GM19193 (cell line): ENCODE measurements around the gene NAXD.

ENCODE experiments used
- POLR2A ChIP-seq: IDR thresholded peaks from 4 replicates; pipeline ENCODE4 v1.6.1; 2011; ENCODE audit not compliant: insufficient read depth, insufficient read length; ENCODE audit errors: extremely low read depth

Gene NAXD

GRCh38 chr13:110661256-110661655, 45.9 kb downstream of the NAXD start:
- no peak for TF ChIP-seq POLR2A

- no peak for TF ChIP-seq POLR2A
Measured at GRCh38 chr13:110662091-110662490, 46.7 kb downstream of the NAXD start.

- no peak for TF ChIP-seq POLR2A
Measured at GRCh38 chr13:110662777-110663443, 47.6 kb downstream of the NAXD start.

- no peak for TF ChIP-seq POLR2A
Measured at GRCh38 chr13:110663491-110663890, 48.1 kb downstream of the NAXD start.

- no peak for TF ChIP-seq POLR2A
Measured at GRCh38 chr13:110664041-110664440, 48.7 kb downstream of the NAXD start.

- no peak for TF ChIP-seq POLR2A
Measured at GRCh38 chr13:110664673-110665072, 49.3 kb downstream of the NAXD start.

GRCh38 chr13:110665491-110666254, 50.3 kb downstream of the NAXD start:
- TF ChIP-seq POLR2A, result no peak

GRCh38 chr13:110666255-110666533, 50.8 kb downstream of the NAXD start:
- no peak for TF ChIP-seq POLR2A

GRCh38 chr13:110669036-110669435, 53.7 kb downstream of the NAXD start:
- no peak for TF ChIP-seq POLR2A

- TF ChIP-seq POLR2A, result no peak
Measured at GRCh38 chr13:110676595-110677587, 61.5 kb downstream of the NAXD start.

- TF ChIP-seq POLR2A, result no peak
Measured at GRCh38 chr13:110677731-110678545, 62.6 kb downstream of the NAXD start.

GRCh38 chr13:110680852-110681251, 65.5 kb downstream of the NAXD start:
- no peak for TF ChIP-seq POLR2A

GRCh38 chr13:110681868-110682550, 66.7 kb downstream of the NAXD start:
- TF ChIP-seq POLR2A, result no peak

- TF ChIP-seq POLR2A, result no peak
Measured at GRCh38 chr13:110682746-110683145, 67.4 kb downstream of the NAXD start.
